A673 (cell line): ENCODE measurements around the gene BCR. TPM values are rescaled to one million over a fixed set of nuclear protein-coding genes. Genes with fewer than 3 reads are reported as not detected.

Experiments
- BruUV-seq: library from RNA; stranded (reverse); fragments of 400-500 nt; replicated peaks from 2 replicates; lab custom pipeline; 2021; lab: Mats Ljungman, UMichigan
- CTCF ChIA-PET: fragments of 300-600 bp; sonication (Branson Sonifier 250); formaldehyde crosslinking; loops from one replicate; lab custom pipeline; 2022; ENCODE audit warnings: antibody characterized with exemption; lab: Charles Lee
- POLR2A ChIA-PET: fragments of 300-600 bp; sonication (Branson Sonifier 250); formaldehyde crosslinking; loops from one replicate; lab custom pipeline; 2022; ENCODE audit warnings: antibody characterized with exemption; ENCODE audit not compliant: low non-redundant PET; lab: Charles Lee
- DNase-seq: peaks from one replicate; pipeline ENCODE4 v3.0.0-alpha.2; 2015; ENCODE audit warnings: low spot score
- H3K27ac ChIP-seq: fragments of 200-600 bp; sonication (generic); 2 replicates; pipeline ENCODE4 v1.5.1; 2016; ENCODE audit warnings: mixed run types, low read depth, mild to moderate bottlenecking, mixed read lengths, antibody characterized with exemption, low read length; ENCODE audit not compliant: poor library complexity, severe bottlenecking
- H3K27me3 ChIP-seq: fragments of 200-600 bp; sonication (generic); replicated peaks from 2 replicates; pipeline ENCODE4 v1.6.1; 2017; ENCODE audit warnings: mixed run types, low read depth, mild to moderate bottlenecking, mixed read lengths, antibody characterized with exemption, low read length; ENCODE audit not compliant: insufficient read depth, poor library complexity
- H3K36me3 ChIP-seq: fragments of 200-600 bp; sonication (generic); 2 replicates; pipeline ENCODE4 v1.6.1; 2016; ENCODE audit warnings: mixed run types, mild to moderate bottlenecking, mixed read lengths, antibody characterized with exemption, low read length; ENCODE audit not compliant: insufficient read depth, poor library complexity, severe bottlenecking
- H3K4me1 ChIP-seq: fragments of 200-600 bp; sonication (generic); 2 replicates; pipeline ENCODE4 v1.6.1; 2017; ENCODE audit warnings: mixed run types, mild to moderate bottlenecking, mixed read lengths, antibody characterized with exemption, low read length; ENCODE audit not compliant: insufficient read depth, poor library complexity, severe bottlenecking
- H3K4me3 ChIP-seq: fragments of 200-600 bp; sonication (generic); 2 replicates; pipeline ENCODE4 v1.5.1; 2016; ENCODE audit warnings: low read depth, mixed run types, mild to moderate bottlenecking, mixed read lengths, low read length; ENCODE audit not compliant: poor library complexity, severe bottlenecking
- H3K9me3 ChIP-seq: fragments of 200-600 bp; sonication (generic); 2 replicates; pipeline ENCODE4 v1.6.1; 2016; ENCODE audit warnings: mixed run types, low read depth, mild to moderate bottlenecking, mixed read lengths, antibody characterized with exemption, low read length; ENCODE audit not compliant: poor library complexity, severe bottlenecking
- CTCF ChIP-seq: fragments of 300-800, 200-600 bp; sonication (generic); conservative IDR thresholded peaks from 2 replicates; pipeline ENCODE4 v1.5.1; 2017; ENCODE audit warnings: low read depth, mild to moderate bottlenecking, antibody characterized with exemption, low read length, moderate library complexity, mixed read lengths
- EZH2 ChIP-seq: fragments of 200-600 bp; sonication (generic); IDR thresholded peaks from 2 replicates; pipeline ENCODE4 v1.6.1; 2017; ENCODE audit warnings: borderline replicate concordance, low read depth, mild to moderate bottlenecking, mixed read lengths, antibody characterized with exemption, low read length; ENCODE audit not compliant: poor library complexity, severe bottlenecking
- intact Hi-C: fragments of 100-400 bp; cut with micrococcal nuclease; formaldehyde crosslinking; loops from one replicate; pipeline ENCODE4 v1.10.0; 2022; ENCODE audit not compliant: unreplicated experiment
- total RNA-seq: library from RNA; stranded (reverse); gene quantifications from 2 replicates; pipeline ENCODE4 v1.2.3, GENCODE V29; 2021

Gene BCR
- total RNA-seq, 1 experiment from 2014 or later: 63.1 TPM

GRCh38 chr22:23246982-23247766, 66.9 kb downstream of the BCR start:
- H3K4me3 ChIP-seq: no peak overlapping the region
- no peaks in the 10 kb centered on the region for H3K9me3 ChIP-seq
- TF ChIP-seq EZH2 (no peak), CTCF (no peak)
- CTCF ChIA-PET: no interaction called here
- H3K27ac ChIP-seq: no peak overlapping the region
- no peaks in the 10 kb centered on the region for H3K27me3 ChIP-seq
- intact Hi-C loops: no loop called here
- H3K4me1 ChIP-seq: peaks cover 22% of the 10 kb centered on the region
- no peak for DNase-seq
- no TSS peak for BruUV-seq
- POLR2A ChIA-PET: no interaction called here
- no peaks in the 10 kb centered on the region for H3K36me3 ChIP-seq

- H3K4me1 ChIP-seq: peaks cover 8% of the 10 kb centered on the region
- no peaks in the 10 kb centered on the region for H3K9me3 ChIP-seq
- H3K27ac ChIP-seq: no peak overlapping the region
- no peak overlapping the region for H3K4me3 ChIP-seq
- ChIA-PET CTCF (no interaction called here), POLR2A (no interaction called here)
- no peaks in the 10 kb centered on the region for H3K36me3 ChIP-seq
- TF ChIP-seq EZH2 (no peak), CTCF (no peak)
- DNase-seq: no peak
- intact Hi-C loops: no loop called here
- BruUV-seq: no TSS peak
- H3K27me3 ChIP-seq: no peaks in the 10 kb centered on the region
These were observed 68.3 kb downstream of the BCR start for GRCh38 chr22:23248583-23248982.

- Histone ChIP-seq H3K4me1 (peaks cover 4% of the 10 kb centered on the region), H3K27me3 (no peaks in the 10 kb centered on the region), H3K27ac (no peak overlapping the region), H3K36me3 (no peaks in the 10 kb centered on the region), H3K4me3 (no peak overlapping the region), H3K9me3 (no peaks in the 10 kb centered on the region)
- ChIA-PET POLR2A (no interaction called here), CTCF (no interaction called here)
- TF ChIP-seq EZH2 (no peak), CTCF (no peak)
- intact Hi-C loops: no loop called here
- DNase-seq: no peak
- no TSS peak for BruUV-seq
These were observed 69.9 kb downstream of the BCR start for GRCh38 chr22:23250056-23250784.
